ENCODE results near the gene SDHA. TPM values are rescaled to one million over a fixed set of nuclear protein-coding genes. Genes with fewer than 3 reads are reported as not detected.
"Not testable (repeated sequence)": the region's sequence is repeated elsewhere in the genome, so short reads cannot be mapped to it uniquely, and the experiment has no call there.

Gene SDHA
- total RNA-seq, 2 experiments from 2014 or later = 144 to 150 TPM

- CTCF ChIA-PET, H3K9me3 Mint-ChIP-seq, H3K27me3 Mint-ChIP-seq, DNase-seq: not testable (repeated sequence)
- H3K4me1 Mint-ChIP-seq = peaks cover 46% of the 10 kb centered on the region
- H3K4me3 Mint-ChIP-seq = peak overlapping the region; percentile 83
- POLR2A ChIA-PET = interaction anchor here (3.4 kb wide), 1 partner anchor 10 kb away, joined by 14 read pairs; no protein-coding TSS in a partner anchor
- H3K27ac Mint-ChIP-seq = peak overlapping the region; percentile 68
- peaks cover 37% of the 10 kb centered on the region for H3K36me3 Mint-ChIP-seq (ENCODE audit: low read depth)
Observed at GRCh38 chr5:273091-273490, 55.0 kb downstream of the SDHA start.

DNA sequence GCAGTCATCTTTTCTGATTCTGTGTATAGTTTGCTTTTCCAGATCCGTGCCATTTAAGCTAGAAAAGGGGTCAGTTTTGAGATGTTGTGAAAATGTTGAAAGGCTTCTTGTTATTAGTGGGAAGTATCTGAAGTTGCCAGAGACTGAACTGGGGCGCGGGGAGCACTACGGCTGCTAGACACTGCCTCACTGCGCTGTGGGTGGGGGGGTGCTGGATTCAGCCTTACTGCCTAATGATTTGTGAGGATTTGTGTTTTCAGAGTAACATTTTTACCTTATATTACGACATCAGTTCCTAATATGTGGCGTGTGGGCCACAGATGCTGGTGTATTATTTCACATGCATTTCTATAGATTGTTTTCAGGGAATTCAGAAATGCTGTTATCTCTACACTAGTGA is 55.4 kb downstream of the SDHA start:
- H3K36me3 Mint-ChIP-seq (ENCODE audit: low read depth) = peaks cover 37% of the 10 kb centered on the region
- POLR2A ChIA-PET = interaction anchor here (3.4 kb wide), 1 partner anchor 9 kb away, joined by 14 read pairs; no protein-coding TSS in a partner anchor
- H3K9me3 Mint-ChIP-seq, DNase-seq, CTCF ChIA-PET, H3K27me3 Mint-ChIP-seq: not testable (repeated sequence)
- H3K4me3 Mint-ChIP-seq = peak overlapping the region; percentile 83
- peak overlapping the region; percentile 18 for H3K27ac Mint-ChIP-seq
- peaks cover 46% of the 10 kb centered on the region for H3K4me1 Mint-ChIP-seq

GRCh38 chr5:274346-274745 is 56.2 kb downstream of the SDHA start:
- not testable (repeated sequence) for H3K4me3 Mint-ChIP-seq, H3K27ac Mint-ChIP-seq, H3K9me3 Mint-ChIP-seq, DNase-seq, H3K27me3 Mint-ChIP-seq
- ChIA-PET CTCF (interaction anchor here (1.5 kb wide), 1 partner anchor 9 kb away, joined by 3 read pairs; no protein-coding TSS in a partner anchor), POLR2A (interaction anchor here (0.8 kb wide), 1 partner anchor 10 kb away, joined by 5 read pairs; no protein-coding TSS in a partner anchor)
- peaks cover 44% of the 10 kb centered on the region for H3K4me1 Mint-ChIP-seq
- H3K36me3 Mint-ChIP-seq (ENCODE audit: low read depth) = peaks cover 37% of the 10 kb centered on the region

- Mint-ChIP-seq H3K27ac (no peak overlapping the region), H3K4me3 (no peak overlapping the region), H3K27me3 (no peaks in the 10 kb centered on the region), H3K36me3 (ENCODE audit: low read depth) (peaks cover 39% of the 10 kb centered on the region), H3K9me3 (no peaks in the 10 kb centered on the region), H3K4me1 (peaks cover 22% of the 10 kb centered on the region)
- CTCF ChIA-PET = no interaction called here
- DNase-seq = no peak
- POLR2A ChIA-PET = no interaction called here
Observed at GRCh38 chr5:278646-279045, 60.5 kb downstream of the SDHA start.

GRCh38 chr5:279051-279665 is 61.0 kb downstream of the SDHA start:
- H3K27me3 Mint-ChIP-seq, CTCF ChIA-PET, H3K9me3 Mint-ChIP-seq, POLR2A ChIA-PET, H3K27ac Mint-ChIP-seq, DNase-seq, H3K4me3 Mint-ChIP-seq: not testable (repeated sequence)
- Mint-ChIP-seq H3K4me1 (peaks cover 17% of the 10 kb centered on the region), H3K36me3 (ENCODE audit: low read depth) (peaks cover 39% of the 10 kb centered on the region)

GRCh38 chr5:285991-286557 is 68.0 kb downstream of the SDHA start:
- ChIA-PET POLR2A (interaction anchor here (0.7 kb wide), 1 partner anchor 15 kb away, joined by 3 read pairs; no protein-coding TSS in a partner anchor), CTCF (interaction anchor here (0.9 to 1.6 kb wide), 3 partner anchors 98 to 149 kb away, joined by 3 to 4 read pairs (median 4); no protein-coding TSS in a partner anchor)
- Mint-ChIP-seq H3K27ac (no peak overlapping the region), H3K4me3 (no peak overlapping the region), H3K9me3 (no peaks in the 10 kb centered on the region), H3K36me3 (ENCODE audit: low read depth) (peaks cover 48% of the 10 kb centered on the region), H3K4me1 (peaks cover 7% of the 10 kb centered on the region), H3K27me3 (no peaks in the 10 kb centered on the region)
- DNase-seq = no peak

- POLR2A ChIA-PET, CTCF ChIA-PET, H3K27ac Mint-ChIP-seq, H3K9me3 Mint-ChIP-seq, DNase-seq, H3K27me3 Mint-ChIP-seq, H3K4me1 Mint-ChIP-seq, H3K4me3 Mint-ChIP-seq: not testable (repeated sequence)
- peaks cover 37% of the 10 kb centered on the region for H3K36me3 Mint-ChIP-seq (ENCODE audit: low read depth)
Observed at GRCh38 chr5:290200-290599, 72.1 kb downstream of the SDHA start.

DNA sequence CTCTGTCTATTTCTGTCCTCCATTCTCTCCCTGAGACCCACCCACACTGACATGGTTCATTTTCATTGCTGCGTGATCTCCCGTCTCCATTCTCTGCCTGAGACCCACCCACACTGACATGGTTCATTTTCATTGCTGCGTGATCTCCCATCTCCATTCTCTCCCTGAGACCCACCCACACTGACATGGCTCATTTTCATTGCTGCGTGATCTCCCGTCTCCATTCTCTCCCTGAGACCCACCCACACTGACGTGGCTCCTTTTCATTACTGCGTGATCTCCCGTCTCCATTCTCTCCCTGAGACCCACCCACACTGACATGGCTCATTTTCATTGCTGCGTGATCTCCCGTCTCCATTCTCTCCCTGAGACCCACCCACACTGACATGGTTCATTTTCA is 73.2 kb downstream of the SDHA start:
- DNase-seq, H3K27ac Mint-ChIP-seq, H3K27me3 Mint-ChIP-seq, CTCF ChIA-PET, H3K4me3 Mint-ChIP-seq, H3K9me3 Mint-ChIP-seq, POLR2A ChIA-PET: not testable (repeated sequence)
- peaks cover 25% of the 10 kb centered on the region for H3K36me3 Mint-ChIP-seq (ENCODE audit: low read depth)
- H3K4me1 Mint-ChIP-seq = peaks cover 10% of the 10 kb centered on the region

DNA sequence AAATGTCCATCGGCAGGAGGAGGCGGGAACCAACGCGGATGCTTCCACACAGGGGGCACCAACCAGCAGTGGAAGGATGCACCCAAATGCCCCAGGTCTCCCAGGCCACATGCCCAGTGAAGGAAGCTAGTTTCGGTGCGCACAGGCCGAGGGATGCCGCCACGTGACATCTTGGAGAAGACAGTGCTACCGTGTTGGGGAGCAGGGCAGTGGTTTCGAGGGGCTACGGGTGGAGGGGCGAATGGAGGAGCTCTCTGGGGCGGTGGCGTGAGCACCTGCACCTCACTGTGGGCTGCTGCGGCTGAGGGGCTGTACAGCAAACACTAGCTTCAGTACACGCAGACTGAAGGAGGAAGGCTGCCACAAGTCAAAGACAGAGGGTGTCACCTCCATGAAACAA is 76.7 kb downstream of the SDHA start:
- H3K27ac Mint-ChIP-seq, H3K27me3 Mint-ChIP-seq, DNase-seq, H3K9me3 Mint-ChIP-seq, CTCF ChIA-PET, H3K4me3 Mint-ChIP-seq, POLR2A ChIA-PET: not testable (repeated sequence)
- Mint-ChIP-seq H3K4me1 (peaks cover 22% of the 10 kb centered on the region), H3K36me3 (ENCODE audit: low read depth) (peaks cover 23% of the 10 kb centered on the region)

- CTCF ChIA-PET = not testable (repeated sequence)
- peaks cover 21% of the 10 kb centered on the region for H3K36me3 Mint-ChIP-seq (ENCODE audit: low read depth)
Observed at GRCh38 chr5:296207-296606, 78.1 kb downstream of the SDHA start.

GRCh38 chr5:296954-297353 is 78.8 kb downstream of the SDHA start:
- H3K27me3 Mint-ChIP-seq, POLR2A ChIA-PET, H3K9me3 Mint-ChIP-seq, CTCF ChIA-PET, DNase-seq, H3K4me3 Mint-ChIP-seq, H3K27ac Mint-ChIP-seq: not testable (repeated sequence)
- H3K36me3 Mint-ChIP-seq (ENCODE audit: low read depth) = peaks cover 15% of the 10 kb centered on the region
- H3K4me1 Mint-ChIP-seq = peaks cover 22% of the 10 kb centered on the region

More at GRCh38 chr5:296207-296606, 78.1 kb downstream of the SDHA start:
- H3K27ac Mint-ChIP-seq, POLR2A ChIA-PET, H3K4me3 Mint-ChIP-seq, H3K9me3 Mint-ChIP-seq, H3K27me3 Mint-ChIP-seq, DNase-seq: not testable (repeated sequence)
- H3K4me1 Mint-ChIP-seq = peaks cover 22% of the 10 kb centered on the region

DNA sequence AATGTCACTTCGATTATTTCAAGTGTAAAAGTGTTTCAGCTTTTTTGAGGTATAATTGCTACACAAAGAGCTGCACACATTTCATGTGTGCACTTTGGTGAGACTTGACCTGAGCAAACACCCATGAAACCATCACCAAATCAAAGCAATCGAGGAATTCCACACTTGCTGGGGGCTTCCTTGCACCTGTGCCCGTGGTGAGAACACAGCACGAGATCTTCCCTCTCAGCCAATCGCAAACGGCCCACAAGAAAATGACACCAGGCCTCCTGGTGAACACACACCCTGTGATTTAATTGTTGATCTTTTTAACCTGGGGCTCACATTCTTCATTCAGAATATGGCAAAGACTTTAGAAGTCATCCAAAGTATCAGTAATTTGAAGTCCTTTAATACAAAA is 79.3 kb downstream of the SDHA start:
- H3K4me3 Mint-ChIP-seq, CTCF ChIA-PET, H3K9me3 Mint-ChIP-seq, DNase-seq, H3K27ac Mint-ChIP-seq, H3K27me3 Mint-ChIP-seq, POLR2A ChIA-PET: not testable (repeated sequence)
- Mint-ChIP-seq H3K4me1 (peaks cover 22% of the 10 kb centered on the region), H3K36me3 (ENCODE audit: low read depth) (peaks cover 13% of the 10 kb centered on the region)

GRCh38 chr5:297991-298736 is 80.0 kb downstream of the SDHA start:
- peaks cover 22% of the 10 kb centered on the region for H3K4me1 Mint-ChIP-seq
- CTCF ChIA-PET; H3K27ac Mint-ChIP-seq; DNase-seq; H3K36me3 Mint-ChIP-seq (ENCODE audit: low read depth); H3K4me3 Mint-ChIP-seq; H3K9me3 Mint-ChIP-seq; H3K27me3 Mint-ChIP-seq: not testable (repeated sequence)
- POLR2A ChIA-PET = interaction anchor here (1.0 kb wide), 1 partner anchor 27 kb away, joined by 4 read pairs; the partner anchor contains the start of gene PDCD6
